HCT116 (cell line): ENCODE data around the gene CAMK1D. TPM values are rescaled to one million over a fixed set of nuclear protein-coding genes. Genes with fewer than 3 reads are reported as not detected.

Source experiments
- ATAC-seq: fragments of 200-7000 bp; cut with Tn5 transposase; 2 replicates; pipeline ENCODE4 v1.9.1; 2020; ENCODE audit warnings: mild to moderate bottlenecking, moderate library complexity
- BruUV-seq: library from RNA; stranded (reverse); fragments of 400-500 nt; replicated peaks from 2 replicates; lab custom pipeline; 2021; lab: Mats Ljungman, UMichigan
- CTCF ChIA-PET: fragments of 300-600 bp; sonication (Branson Sonifier 250); formaldehyde crosslinking; loops from one replicate; lab custom pipeline; 2021; ENCODE audit warnings: antibody characterized with exemption; lab: Charles Lee
- POLR2A ChIA-PET: fragments of 300-600, 350-600 bp; sonication (Branson Sonifier 250); formaldehyde crosslinking; loops from one replicate; lab custom pipeline; 2021; ENCODE audit warnings: antibody characterized with exemption; lab: Charles Lee
- RAD21 ChIA-PET, 2 experiments: fragments of 300-600 bp; sonication (Branson Sonifier 250); formaldehyde crosslinking; loops; one replicate each; lab custom pipeline; 2023; ENCODE audit warnings: low total read pairs in 2 of 2; ENCODE audit not compliant: uncharacterized antibody in 2 of 2, unreplicated experiment in 2 of 2, low non-redundant PET in 1 of 2; lab: Charles Lee
- DNase-seq: peaks from one replicate; pipeline ENCODE4 v3.0.0-alpha.2; 2010; ENCODE audit warnings: low read depth, low spot score
- H2AFZ ChIP-seq: fragments of 200-600 bp; shearing (Covaris generic), sonication (generic); 2 replicates; pipeline ENCODE4 v1.6.1; 2017; ENCODE audit warnings: low read depth, mixed run types, mixed read lengths, antibody characterized with exemption, low read length; ENCODE audit not compliant: poor library complexity, severe bottlenecking
- H3K27ac ChIP-seq: 2 replicates; pipeline ENCODE4 v1.5.1; 2012; ENCODE audit warnings: low read depth, low read length
- H3K27me3 ChIP-seq: fragments of 200-600 bp; sonication (generic); 2 replicates; pipeline ENCODE4 v1.6.1; 2016; ENCODE audit warnings: mixed run types, low read length, mixed read lengths; ENCODE audit not compliant: insufficient read depth
- H3K36me3 ChIP-seq, 2 experiments: fragments of 200-500 bp in 1 of 2; fragments of 200-600 bp in 1 of 2; sonication (Bioruptor generic) in 1 of 2; sonication (generic) in 1 of 2; 2 replicates each; pipeline versions ENCODE4 v1.5.1 to v1.6.1; 2014 to 2016; ENCODE audit warnings: low read length in 2 of 2, inconsistent platforms in 1 of 2, mixed read lengths in 1 of 2, mixed run types in 1 of 2; ENCODE audit not compliant: insufficient read depth in 2 of 2, control insufficient read depth in 1 of 2
- H3K4me1 ChIP-seq, 2 experiments: fragments of 200-600 bp in 1 of 2; sonication (generic) in 1 of 2; 2 replicates each; pipeline versions ENCODE4 v1.5.1 to v1.6.1; 2012 to 2017; ENCODE audit warnings: low read length in 2 of 2, inconsistent platforms in 1 of 2, mild to moderate bottlenecking in 1 of 2, mixed read lengths in 1 of 2, mixed run types in 1 of 2, moderate library complexity in 1 of 2; ENCODE audit not compliant: insufficient read depth in 2 of 2, control insufficient read depth in 1 of 2
- H3K4me2 ChIP-seq: fragments of 200-600 bp; sonication (generic); 2 replicates; pipeline ENCODE4 v1.6.1; 2017; ENCODE audit warnings: mixed run types, low read length, mixed read lengths
- H3K4me3 ChIP-seq, 2 experiments: fragments of 200-600 bp in 1 of 2; sonication (generic) in 1 of 2; replicated peaks in 1 of 2; 2 replicates each; pipeline ENCODE4 v1.5.1; 2011 to 2016; ENCODE audit warnings: low read length in 2 of 2, control low read depth in 1 of 2, low read depth in 1 of 2, mild to moderate bottlenecking in 1 of 2, mixed read lengths in 1 of 2, mixed run types in 1 of 2
- H3K79me2 ChIP-seq: fragments of 200-600 bp; sonication (generic); 2 replicates; pipeline ENCODE4 v1.6.1; 2017; ENCODE audit warnings: mild to moderate bottlenecking, mixed run types, low read length, moderate library complexity, mixed read lengths; ENCODE audit not compliant: insufficient read depth
- H3K9ac ChIP-seq: fragments of 200-600 bp; sonication (generic); 2 replicates; pipeline ENCODE4 v1.6.1; 2016; ENCODE audit warnings: low read length, mixed read lengths
- H3K9me2 ChIP-seq: fragments of 200-600 bp; sonication (generic), shearing (Covaris generic); 2 replicates; pipeline ENCODE4 v1.6.1; 2017; ENCODE audit warnings: mixed run types, mild to moderate bottlenecking, moderate library complexity; ENCODE audit not compliant: insufficient read depth
- H3K9me3 ChIP-seq, 2 experiments: fragments of 200-500 bp in 1 of 2; fragments of 200-600 bp in 1 of 2; sonication (Bioruptor generic) in 1 of 2; sonication (generic) in 1 of 2; 2 replicates each; pipeline ENCODE4 v1.6.1; 2014 to 2017; ENCODE audit warnings: low read length in 2 of 2, mixed read lengths in 2 of 2, inconsistent platforms in 1 of 2, low read depth in 1 of 2, mild to moderate bottlenecking in 1 of 2, mixed run types in 1 of 2, moderate library complexity in 1 of 2; ENCODE audit not compliant: control insufficient read depth in 1 of 2, insufficient read depth in 1 of 2
- H4K20me1 ChIP-seq: fragments of 200-600 bp; sonication (generic), shearing (Covaris generic); 2 replicates; pipeline ENCODE4 v1.6.1; 2017; ENCODE audit warnings: mixed run types, mild to moderate bottlenecking, moderate library complexity; ENCODE audit not compliant: insufficient read depth
- EZH2phosphoT487 ChIP-seq: fragments of 200-600 bp; IDR thresholded peaks from 2 replicates; pipeline ENCODE4 v1.6.1; 2018; ENCODE audit warnings: antibody characterized with exemption, borderline replicate concordance
- FOSL1 ChIP-seq: IDR thresholded peaks from 2 replicates; pipeline ENCODE4 v1.6.1; 2012; ENCODE audit warnings: low read depth
- JUND ChIP-seq: IDR thresholded peaks from 2 replicates; pipeline ENCODE4 v1.6.1; 2012
- POLR2A ChIP-seq: IDR thresholded peaks from 2 replicates; pipeline ENCODE4 v1.7.0; 2011; ENCODE audit warnings: borderline replicate concordance; ENCODE audit not compliant: insufficient read depth, insufficient read length; ENCODE audit errors: extremely low read depth
- SIN3A ChIP-seq: IDR thresholded peaks from 2 replicates; pipeline ENCODE4 v1.6.1; 2012; ENCODE audit warnings: low read depth
- SP1 ChIP-seq: IDR thresholded peaks from 2 replicates; pipeline ENCODE4 v1.6.1; 2012; ENCODE audit warnings: low read depth
- SRF ChIP-seq: IDR thresholded peaks from 2 replicates; pipeline ENCODE4 v1.6.1; 2012; ENCODE audit warnings: low read depth
- TCF7L2 ChIP-seq: IDR thresholded peaks from 2 replicates; pipeline ENCODE4 v1.7.0; 2011; ENCODE audit warnings: borderline replicate concordance, inconsistent platforms; ENCODE audit not compliant: insufficient read depth, insufficient read length; ENCODE audit errors: extremely low read depth
- ZFX ChIP-seq: fragments of 450-650 bp; IDR thresholded peaks from 2 replicates; pipeline ENCODE4 v1.6.1; 2017
- ZNF274 ChIP-seq: fragments of 200-500 bp; sonication (Bioruptor generic); IDR thresholded peaks from 2 replicates; pipeline ENCODE4 v1.6.1; 2014; ENCODE audit warnings: mild to moderate bottlenecking, low read depth, low read length, inconsistent platforms
- intact Hi-C: fragments of 100-400 bp; cut with micrococcal nuclease; formaldehyde crosslinking; loops from 2 replicates; pipeline ENCODE4 v1.10.0; 2022
- total RNA-seq: library from RNA; stranded (reverse); gene quantifications from one replicate; pipeline ENCODE4 v1.2.1, GENCODE V29; 2021; ENCODE audit not compliant: unreplicated experiment
- TF ChIP-seq, protein P1 (sequence below), 3 experiments: fragments of 200-600 bp in 1 of 3; sonication (generic) in 1 of 3; IDR thresholded peaks in 2 of 3; conservative IDR thresholded peaks in 1 of 3; 2 replicates each; pipeline ENCODE4 v1.5.1; 2012 to 2017; ENCODE audit warnings: low read depth in 2 of 3, low read length in 2 of 3, antibody characterized with exemption in 1 of 3, borderline replicate concordance in 1 of 3, control low read depth in 1 of 3, mild to moderate bottlenecking in 1 of 3, mixed read lengths in 1 of 3, mixed run types in 1 of 3, moderate library complexity in 1 of 3; ENCODE audit not compliant: insufficient read depth in 1 of 3
- TF ChIP-seq, protein P2 (sequence below): IDR thresholded peaks from 2 replicates; pipeline ENCODE4 v1.6.1; 2012; ENCODE audit warnings: low read depth
- TF ChIP-seq, protein P3 (sequence below): IDR thresholded peaks from 2 replicates; pipeline ENCODE4 v1.6.1; 2012
- TF ChIP-seq, protein P4 (sequence below): IDR thresholded peaks from 2 replicates; pipeline ENCODE4 v1.6.1; 2011; ENCODE audit warnings: mild to moderate bottlenecking, low read length, moderate library complexity; ENCODE audit not compliant: insufficient replicate concordance; ENCODE audit errors: extremely low read depth

The CAMK1D gene
- total RNA-seq, 1 experiment from 2014 or later: 9.6 TPM

DNA sequence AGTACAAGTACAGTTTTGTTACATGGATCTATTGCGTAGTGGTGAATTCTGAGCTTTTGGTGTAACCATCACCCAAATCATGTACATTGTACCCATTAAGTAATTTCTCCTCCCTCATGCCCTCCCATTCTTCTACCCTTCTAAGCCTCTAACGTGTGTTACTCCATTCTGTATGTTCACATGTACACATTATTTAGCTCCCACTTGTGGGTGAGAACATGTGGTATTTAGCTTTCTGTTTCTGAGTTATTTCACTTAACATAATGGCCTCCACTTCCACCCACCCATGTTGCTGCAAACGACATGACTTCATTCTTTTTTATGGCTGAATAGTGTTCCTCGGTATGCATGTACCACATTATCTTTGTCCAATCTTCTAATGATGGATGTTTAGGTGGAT lies 251.3 kb downstream of the CAMK1D start:
- intact Hi-C loops: no loop called here
- BruUV-seq: no TSS peak
- Histone ChIP-seq H3K4me2 (no peak overlapping the region), H3K9me3 (no peaks in the 10 kb centered on the region), H4K20me1 (no peaks in the 10 kb centered on the region), H3K27me3 (no peaks in the 10 kb centered on the region), H3K79me2 (no peaks in the 10 kb centered on the region), H3K36me3 (no peaks in the 10 kb centered on the region), H3K4me3 (no peak overlapping the region), H3K9me2 (no peaks in the 10 kb centered on the region), H3K27ac (no peak overlapping the region), H3K9ac (no peak overlapping the region), H2AFZ (no peak overlapping the region), H3K4me1 (no peaks in the 10 kb centered on the region)
- POLR2A ChIA-PET: no interaction called here
- RAD21 ChIA-PET: no interaction called here
- DNase-seq (no peak), ATAC-seq (no peak)
- TF ChIP-seq POLR2A: no peak
- TF ChIP-seq, protein P1, sequence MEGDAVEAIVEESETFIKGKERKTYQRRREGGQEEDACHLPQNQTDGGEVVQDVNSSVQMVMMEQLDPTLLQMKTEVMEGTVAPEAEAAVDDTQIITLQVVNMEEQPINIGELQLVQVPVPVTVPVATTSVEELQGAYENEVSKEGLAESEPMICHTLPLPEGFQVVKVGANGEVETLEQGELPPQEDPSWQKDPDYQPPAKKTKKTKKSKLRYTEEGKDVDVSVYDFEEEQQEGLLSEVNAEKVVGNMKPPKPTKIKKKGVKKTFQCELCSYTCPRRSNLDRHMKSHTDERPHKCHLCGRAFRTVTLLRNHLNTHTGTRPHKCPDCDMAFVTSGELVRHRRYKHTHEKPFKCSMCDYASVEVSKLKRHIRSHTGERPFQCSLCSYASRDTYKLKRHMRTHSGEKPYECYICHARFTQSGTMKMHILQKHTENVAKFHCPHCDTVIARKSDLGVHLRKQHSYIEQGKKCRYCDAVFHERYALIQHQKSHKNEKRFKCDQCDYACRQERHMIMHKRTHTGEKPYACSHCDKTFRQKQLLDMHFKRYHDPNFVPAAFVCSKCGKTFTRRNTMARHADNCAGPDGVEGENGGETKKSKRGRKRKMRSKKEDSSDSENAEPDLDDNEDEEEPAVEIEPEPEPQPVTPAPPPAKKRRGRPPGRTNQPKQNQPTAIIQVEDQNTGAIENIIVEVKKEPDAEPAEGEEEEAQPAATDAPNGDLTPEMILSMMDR (IDR thresholded peaks at IDR 0.05 in 2 of 3, conservative IDR thresholded peaks at IDR 0.05 in 1 of 3; ENCODE audit: borderline replicate concordance in 1 of 3, insufficient read depth in 1 of 3, low read depth in 2 of 3, low read length in 2 of 3): no peak
- TF ChIP-seq, protein P2, sequence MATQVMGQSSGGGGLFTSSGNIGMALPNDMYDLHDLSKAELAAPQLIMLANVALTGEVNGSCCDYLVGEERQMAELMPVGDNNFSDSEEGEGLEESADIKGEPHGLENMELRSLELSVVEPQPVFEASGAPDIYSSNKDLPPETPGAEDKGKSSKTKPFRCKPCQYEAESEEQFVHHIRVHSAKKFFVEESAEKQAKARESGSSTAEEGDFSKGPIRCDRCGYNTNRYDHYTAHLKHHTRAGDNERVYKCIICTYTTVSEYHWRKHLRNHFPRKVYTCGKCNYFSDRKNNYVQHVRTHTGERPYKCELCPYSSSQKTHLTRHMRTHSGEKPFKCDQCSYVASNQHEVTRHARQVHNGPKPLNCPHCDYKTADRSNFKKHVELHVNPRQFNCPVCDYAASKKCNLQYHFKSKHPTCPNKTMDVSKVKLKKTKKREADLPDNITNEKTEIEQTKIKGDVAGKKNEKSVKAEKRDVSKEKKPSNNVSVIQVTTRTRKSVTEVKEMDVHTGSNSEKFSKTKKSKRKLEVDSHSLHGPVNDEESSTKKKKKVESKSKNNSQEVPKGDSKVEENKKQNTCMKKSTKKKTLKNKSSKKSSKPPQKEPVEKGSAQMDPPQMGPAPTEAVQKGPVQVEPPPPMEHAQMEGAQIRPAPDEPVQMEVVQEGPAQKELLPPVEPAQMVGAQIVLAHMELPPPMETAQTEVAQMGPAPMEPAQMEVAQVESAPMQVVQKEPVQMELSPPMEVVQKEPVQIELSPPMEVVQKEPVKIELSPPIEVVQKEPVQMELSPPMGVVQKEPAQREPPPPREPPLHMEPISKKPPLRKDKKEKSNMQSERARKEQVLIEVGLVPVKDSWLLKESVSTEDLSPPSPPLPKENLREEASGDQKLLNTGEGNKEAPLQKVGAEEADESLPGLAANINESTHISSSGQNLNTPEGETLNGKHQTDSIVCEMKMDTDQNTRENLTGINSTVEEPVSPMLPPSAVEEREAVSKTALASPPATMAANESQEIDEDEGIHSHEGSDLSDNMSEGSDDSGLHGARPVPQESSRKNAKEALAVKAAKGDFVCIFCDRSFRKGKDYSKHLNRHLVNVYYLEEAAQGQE: no peak
- CTCF ChIA-PET: no interaction called here

DNA sequence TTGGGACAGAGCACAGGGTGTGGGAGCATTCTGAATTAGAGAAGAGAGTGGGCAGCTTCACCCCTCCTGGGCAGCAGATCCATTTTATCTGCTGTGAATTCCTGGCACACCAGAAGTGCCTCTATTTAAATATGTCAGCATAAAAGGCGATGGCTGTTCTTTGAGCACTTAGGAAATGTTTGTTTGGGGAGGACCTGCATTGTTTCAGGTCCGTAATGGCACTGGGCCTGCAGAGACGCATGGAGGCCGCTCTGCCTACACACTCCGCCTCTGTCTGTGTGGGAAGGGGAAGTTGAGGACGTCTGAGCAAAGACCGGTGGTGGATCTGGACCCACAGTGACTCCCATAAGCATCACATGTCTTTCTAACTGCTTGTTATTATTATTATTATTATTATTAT lies 253.2 kb downstream of the CAMK1D start:
- Histone ChIP-seq H3K27me3 (no peaks in the 10 kb centered on the region), H3K36me3 (no peaks in the 10 kb centered on the region), H3K9ac (no peak overlapping the region), H3K4me2 (no peak overlapping the region), H3K4me1 (no peaks in the 10 kb centered on the region), H3K9me2 (no peaks in the 10 kb centered on the region), H4K20me1 (no peaks in the 10 kb centered on the region), H3K79me2 (no peaks in the 10 kb centered on the region), H2AFZ (no peak overlapping the region), H3K27ac (no peak overlapping the region), H3K9me3 (no peaks in the 10 kb centered on the region), H3K4me3 (no peak overlapping the region)
- RAD21 ChIA-PET: no interaction called here
- CTCF ChIA-PET: no interaction called here
- intact Hi-C loops: no loop called here
- POLR2A ChIA-PET: no interaction called here
- no TSS peak for BruUV-seq
- ATAC-seq (no peak), DNase-seq (no peak)
- TF ChIP-seq, protein P3, sequence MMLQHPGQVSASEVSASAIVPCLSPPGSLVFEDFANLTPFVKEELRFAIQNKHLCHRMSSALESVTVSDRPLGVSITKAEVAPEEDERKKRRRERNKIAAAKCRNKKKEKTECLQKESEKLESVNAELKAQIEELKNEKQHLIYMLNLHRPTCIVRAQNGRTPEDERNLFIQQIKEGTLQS: no peak
- TF ChIP-seq SP1 (no peak), TCF7L2 (no peak), FOSL1 (no peak), ZNF274 (no peak), JUND (no peak), POLR2A (no peak), EZH2phosphoT487 (no peak), ZFX (no peak), SIN3A (no peak), SRF (no peak)
- TF ChIP-seq, protein P4, sequence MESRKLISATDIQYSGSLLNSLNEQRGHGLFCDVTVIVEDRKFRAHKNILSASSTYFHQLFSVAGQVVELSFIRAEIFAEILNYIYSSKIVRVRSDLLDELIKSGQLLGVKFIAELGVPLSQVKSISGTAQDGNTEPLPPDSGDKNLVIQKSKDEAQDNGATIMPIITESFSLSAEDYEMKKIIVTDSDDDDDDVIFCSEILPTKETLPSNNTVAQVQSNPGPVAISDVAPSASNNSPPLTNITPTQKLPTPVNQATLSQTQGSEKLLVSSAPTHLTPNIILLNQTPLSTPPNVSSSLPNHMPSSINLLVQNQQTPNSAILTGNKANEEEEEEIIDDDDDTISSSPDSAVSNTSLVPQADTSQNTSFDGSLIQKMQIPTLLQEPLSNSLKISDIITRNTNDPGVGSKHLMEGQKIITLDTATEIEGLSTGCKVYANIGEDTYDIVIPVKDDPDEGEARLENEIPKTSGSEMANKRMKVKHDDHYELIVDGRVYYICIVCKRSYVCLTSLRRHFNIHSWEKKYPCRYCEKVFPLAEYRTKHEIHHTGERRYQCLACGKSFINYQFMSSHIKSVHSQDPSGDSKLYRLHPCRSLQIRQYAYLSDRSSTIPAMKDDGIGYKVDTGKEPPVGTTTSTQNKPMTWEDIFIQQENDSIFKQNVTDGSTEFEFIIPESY: no peak
